HEK293 (cell line): Measurements from ENCODE around the gene CCNK.

ENCODE experiments used
- CTCF ChIA-PET: fragments of 350-600 bp; formaldehyde crosslinking; extraction: SDS; loops from one replicate; lab custom pipeline; 2021; ENCODE audit warnings: antibody characterized with exemption; lab: Yijun Ruan, JAX
- POLR2A ChIA-PET: fragments of 300-600 bp; formaldehyde crosslinking; extraction: SDS; loops from one replicate; lab custom pipeline; 2020; ENCODE audit warnings: antibody characterized with exemption, inconsistent platforms; lab: Yijun Ruan, JAX
- H3K27ac ChIP-seq: fragments of 200-500 bp; sonication (Bioruptor generic); 2 replicates; pipeline ENCODE4 v1.5.1; 2014; ENCODE audit warnings: low read depth, low read length, control low read depth, inconsistent platforms; ENCODE audit errors: extremely low read depth
- H3K36me3 ChIP-seq, 2 experiments: fragments of 200-500 bp in 1 of 2; sonication (Bioruptor generic) in 1 of 2; 1 replicate in 1 of 2; 2 replicates in 1 of 2; pipeline ENCODE4 v1.5.1; 2014 to 2017; ENCODE audit warnings: inconsistent platforms in 2 of 2, low read length in 2 of 2; ENCODE audit not compliant: control insufficient read depth in 2 of 2, insufficient read depth in 1 of 2
- H3K4me1 ChIP-seq: fragments of 200-500 bp; sonication (Bioruptor generic); 2 replicates; pipeline ENCODE4 v1.5.1; 2014; ENCODE audit warnings: mild to moderate bottlenecking, low read length, inconsistent platforms; ENCODE audit not compliant: control insufficient read depth, insufficient read depth
- H3K4me3 ChIP-seq: 2 replicates; pipeline ENCODE4 v1.5.1; 2011; ENCODE audit warnings: low read depth, mild to moderate bottlenecking, control low read depth, low read length, moderate library complexity
- H3K9me3 ChIP-seq: fragments of 200-500 bp; sonication (Bioruptor generic); 2 replicates; pipeline ENCODE4 v1.5.1; 2014; ENCODE audit warnings: low read depth, low read length, inconsistent platforms; ENCODE audit not compliant: control insufficient read depth, insufficient read depth
- CTCF ChIP-seq: fragments of 450-650 bp; formaldehyde crosslinking; IDR thresholded peaks from 2 replicates; pipeline ENCODE4 v1.5.1; 2016; ENCODE audit warnings: missing biosample characterization, missing genetic modification characterization
- FEZF1 ChIP-seq: fragments of 450-650 bp; formaldehyde crosslinking; IDR thresholded peaks from 2 replicates; pipeline ENCODE4 v1.5.1; 2016; ENCODE audit warnings: missing biosample characterization, missing genetic modification characterization
- KLF17 ChIP-seq: fragments of 450-650 bp; formaldehyde crosslinking; IDR thresholded peaks from 2 replicates; pipeline ENCODE4 v1.5.1; 2016; ENCODE audit warnings: missing biosample characterization, missing genetic modification characterization
- OSR2 ChIP-seq: fragments of 450-650 bp; formaldehyde crosslinking; IDR thresholded peaks from 2 replicates; pipeline ENCODE4 v1.5.1; 2016; ENCODE audit warnings: missing biosample characterization, missing genetic modification characterization
- PATZ1 ChIP-seq: fragments of 450-650 bp; formaldehyde crosslinking; IDR thresholded peaks from 2 replicates; pipeline ENCODE4 v1.5.1; 2016; ENCODE audit warnings: missing biosample characterization, missing genetic modification characterization
- SALL2 ChIP-seq: fragments of 450-650 bp; formaldehyde crosslinking; IDR thresholded peaks from 2 replicates; pipeline ENCODE4 v1.5.0; 2017; ENCODE audit warnings: missing biosample characterization, mild to moderate bottlenecking, missing genetic modification characterization, borderline replicate concordance
- TRIM28 ChIP-seq: IDR thresholded peaks from 2 replicates; pipeline ENCODE4 v1.6.1; 2011; ENCODE audit warnings: low read length, control low read depth, borderline replicate concordance
- YY1 ChIP-seq: fragments of 450-650 bp; formaldehyde crosslinking; IDR thresholded peaks from 2 replicates; pipeline ENCODE4 v1.5.1; 2018; ENCODE audit warnings: missing biosample characterization, missing genetic modification characterization
- ZBTB11 ChIP-seq: fragments of 450-650 bp; formaldehyde crosslinking; conservative IDR thresholded peaks from 2 replicates; pipeline ENCODE4 v1.5.1; 2016; ENCODE audit warnings: low read depth, missing biosample characterization, missing genetic modification characterization
- ZBTB20 ChIP-seq: fragments of 450-650 bp; formaldehyde crosslinking; IDR thresholded peaks from 2 replicates; pipeline ENCODE4 v1.5.1; 2016; ENCODE audit warnings: missing biosample characterization, missing genetic modification characterization
- ZBTB7A ChIP-seq: fragments of 450-650 bp; formaldehyde crosslinking; IDR thresholded peaks from 2 replicates; pipeline ENCODE4 v1.5.1; 2016; ENCODE audit warnings: low read depth, missing biosample characterization, missing genetic modification characterization
- ZFHX2 ChIP-seq: fragments of 450-650 bp; formaldehyde crosslinking; conservative IDR thresholded peaks from 2 replicates; pipeline ENCODE4 v1.5.1; 2016; ENCODE audit warnings: missing biosample characterization, missing genetic modification characterization
- ZNF132 ChIP-seq: fragments of 450-650 bp; formaldehyde crosslinking; IDR thresholded peaks from 2 replicates; pipeline ENCODE4 v1.5.1; 2017; ENCODE audit warnings: missing biosample characterization, missing genetic modification characterization, borderline replicate concordance
- ZNF155 ChIP-seq: fragments of 450-650 bp; formaldehyde crosslinking; IDR thresholded peaks from 2 replicates; pipeline ENCODE4 v1.5.1; 2016; ENCODE audit warnings: missing biosample characterization, missing genetic modification characterization
- ZNF211 ChIP-seq: fragments of 450-650 bp; formaldehyde crosslinking; IDR thresholded peaks from 2 replicates; pipeline ENCODE4 v1.5.1; 2016; ENCODE audit warnings: low read depth, missing biosample characterization, missing genetic modification characterization
- ZNF354C ChIP-seq: fragments of 450-650 bp; formaldehyde crosslinking; IDR thresholded peaks from 2 replicates; pipeline ENCODE4 v1.5.1; 2016; ENCODE audit warnings: missing biosample characterization, missing genetic modification characterization, low read depth, borderline replicate concordance
- ZNF555 ChIP-seq: fragments of 450-650 bp; formaldehyde crosslinking; conservative IDR thresholded peaks from 2 replicates; pipeline ENCODE4 v1.5.1; 2017; ENCODE audit warnings: missing biosample characterization, mild to moderate bottlenecking, missing genetic modification characterization, inconsistent platforms

CCNK gene

GRCh38 chr14:99513946-99514551 lies 32.8 kb downstream of the CCNK start:
- Histone ChIP-seq H3K4me1 (no peaks in the 10 kb centered on the region), H3K27ac (no peak overlapping the region), H3K4me3 (no peak overlapping the region), H3K36me3 (peaks cover 0 to 55% of the 10 kb centered on the region in 2 experiments; a peak in 1 of 3 replicates), H3K9me3 (no peaks in the 10 kb centered on the region)
- ChIA-PET POLR2A (no interaction called here), CTCF (interaction anchor here (0.5 to 0.7 kb wide), 2 partner anchors 174 to 467 kb away, joined by 3 to 5 read pairs; no protein-coding TSS in a partner anchor)
- no peak for TF ChIP-seq ZNF354C (tag by site-specific recombination)
- no peak for TF ChIP-seq OSR2 (tag by site-specific recombination)
- TF ChIP-seq PATZ1, result no peak
- TF ChIP-seq CTCF, result no peak
- TF ChIP-seq ZBTB7A, result no peak
- TF ChIP-seq ZNF132 (tag by site-specific recombination), result no peak
- TF ChIP-seq SALL2 (tag by site-specific recombination), result no peak
- TF ChIP-seq ZBTB20 (tag by site-specific recombination), result no peak
- TF ChIP-seq YY1, result no peak
- TF ChIP-seq KLF17 (tag by site-specific recombination), result no peak
- no peak for TF ChIP-seq ZBTB11 (tag by site-specific recombination)
- no peak for TF ChIP-seq TRIM28
- no peak for TF ChIP-seq ZFHX2 (tag by site-specific recombination)
- TF ChIP-seq ZNF211 (tag by site-specific recombination), result no peak
- TF ChIP-seq ZNF555 (tag by site-specific recombination), result no peak
- TF ChIP-seq ZNF155 (tag by site-specific recombination), result no peak
- no peak for TF ChIP-seq FEZF1 (tag by site-specific recombination)
